HG03103 (cell line): ENCODE results near the gene MRPL37.
"Not testable (repeated sequence)": the region's sequence is repeated elsewhere in the genome, so short reads cannot be mapped to it uniquely, and the experiment has no call there.

ENCODE experiments used
- ATAC-seq: cut with Tn5 transposase; IDR thresholded peaks from one replicate; pipeline ENCODE4 v1.9.1; 2021; ENCODE audit warnings: low read depth; ENCODE audit not compliant: unreplicated experiment

MRPL37 gene

DNA sequence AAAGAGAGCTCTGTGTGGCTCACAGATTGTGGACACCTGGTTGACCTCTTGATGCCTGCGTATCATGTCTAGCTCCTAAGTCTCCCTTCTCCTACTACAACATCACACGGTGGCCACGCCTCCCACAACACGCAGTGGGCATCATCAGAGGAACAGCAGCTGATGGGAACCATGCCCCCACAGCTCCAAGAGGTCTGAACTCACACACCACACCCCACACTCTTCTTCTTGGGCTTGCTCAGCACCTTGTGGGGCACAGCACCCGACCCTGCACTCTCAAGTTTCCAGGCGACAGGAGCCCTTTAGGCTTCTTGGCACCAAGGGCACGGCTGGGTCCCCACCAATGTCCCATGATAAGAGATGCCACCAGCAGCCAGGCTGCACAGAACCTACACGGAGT, 28.4 kb upstream of the MRPL37 start:
- ATAC-seq: no peak

GRCh38 chr1:54172614-54173599, 27.1 kb upstream of the MRPL37 start:
- ATAC-seq: no peak

- no peak for ATAC-seq
Observed at GRCh38 chr1:54173681-54174080, 26.3 kb upstream of the MRPL37 start.

DNA sequence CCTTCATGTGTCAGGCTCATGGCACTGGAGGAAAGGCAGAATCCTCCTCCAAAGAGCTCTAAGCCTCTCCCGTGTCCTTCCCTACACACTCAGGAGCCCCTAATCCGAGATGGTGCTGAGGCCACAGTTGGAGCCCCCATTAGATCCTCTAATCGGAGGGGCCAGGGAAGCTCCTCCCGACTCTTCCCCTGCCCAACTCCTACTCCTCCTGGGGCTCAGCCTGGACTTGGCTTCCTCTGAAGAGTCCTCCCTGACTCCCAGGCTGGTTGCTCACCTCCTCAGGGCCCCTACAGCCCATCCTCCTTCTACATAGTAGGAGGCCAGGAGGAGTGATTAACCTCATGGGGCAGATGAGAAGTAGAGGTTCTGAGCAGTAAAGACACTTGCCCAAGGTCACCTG, 25.9 kb upstream of the MRPL37 start:
- ATAC-seq: no peak

GRCh38 chr1:54176621-54177327, 23.2 kb upstream of the MRPL37 start:
- ATAC-seq: no peak

DNA sequence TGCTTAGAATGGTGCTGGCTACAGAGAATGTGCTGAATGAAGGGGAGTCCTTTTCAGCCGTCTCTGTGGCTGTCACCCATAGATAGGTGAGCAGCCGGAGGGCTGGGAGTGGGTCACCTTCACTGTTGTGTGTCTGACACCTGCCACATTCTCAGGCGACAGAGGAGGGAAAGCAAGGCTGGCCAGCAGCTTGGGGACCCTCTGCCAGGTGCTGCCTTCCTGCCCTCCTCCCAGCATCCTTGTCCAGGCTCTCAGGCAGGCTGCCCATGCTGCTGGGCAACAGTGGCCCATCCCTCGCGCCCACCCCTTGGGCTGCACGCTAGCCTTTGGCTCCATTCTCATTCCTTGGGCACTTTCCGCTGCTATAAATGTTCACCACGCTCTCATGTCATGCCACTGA, 22.2 kb upstream of the MRPL37 start:
- ATAC-seq: no peak

GRCh38 chr1:54178296-54179070, 21.5 kb upstream of the MRPL37 start:
- no peak for ATAC-seq

- no peak for ATAC-seq
Observed at GRCh38 chr1:54180701-54181360, 19.1 kb upstream of the MRPL37 start.

GRCh38 chr1:54186056-54186455, 13.9 kb upstream of the MRPL37 start:
- no peak for ATAC-seq

- ATAC-seq: no peak
Observed at GRCh38 chr1:54188291-54188690, 11.7 kb upstream of the MRPL37 start.

- no peak for ATAC-seq
Observed at GRCh38 chr1:54190526-54190925, 9.4 kb upstream of the MRPL37 start.

- no peak for ATAC-seq
Observed at GRCh38 chr1:54191525-54191924, 8.4 kb upstream of the MRPL37 start.

GRCh38 chr1:54193453-54193852, 6.5 kb upstream of the MRPL37 start:
- no peak for ATAC-seq

GRCh38 chr1:54199151-54199764, 709 bp upstream of the MRPL37 start:
- ATAC-seq: no peak

DNA sequence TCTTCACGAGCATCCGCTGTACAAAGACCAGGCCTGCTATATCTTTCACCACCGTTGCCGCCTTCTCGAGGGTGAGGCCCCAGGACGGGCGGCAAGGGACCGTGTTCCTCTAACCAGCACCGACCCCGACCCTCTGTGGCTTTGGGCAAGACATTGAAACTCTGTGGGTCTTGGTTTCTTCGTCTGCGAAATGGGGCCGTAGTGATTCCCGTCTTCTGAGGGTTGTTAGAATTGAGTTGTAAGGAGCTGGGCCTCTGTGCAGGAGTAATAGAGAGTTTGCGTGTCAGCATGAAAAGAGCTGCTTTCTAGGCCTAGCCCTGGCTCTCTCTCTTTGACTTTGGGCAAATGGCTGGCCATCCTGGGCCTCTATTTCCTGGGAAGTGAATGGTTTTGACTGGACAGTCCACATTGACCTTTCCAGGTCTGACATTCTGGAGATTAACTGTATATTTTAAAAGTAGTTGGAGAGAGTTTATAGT, 591 bp downstream of the MRPL37 start:
- peak; percentile 12 for ATAC-seq

- no peak for ATAC-seq
Observed at GRCh38 chr1:54204199-54204598, 4.2 kb downstream of the MRPL37 start.

DNA sequence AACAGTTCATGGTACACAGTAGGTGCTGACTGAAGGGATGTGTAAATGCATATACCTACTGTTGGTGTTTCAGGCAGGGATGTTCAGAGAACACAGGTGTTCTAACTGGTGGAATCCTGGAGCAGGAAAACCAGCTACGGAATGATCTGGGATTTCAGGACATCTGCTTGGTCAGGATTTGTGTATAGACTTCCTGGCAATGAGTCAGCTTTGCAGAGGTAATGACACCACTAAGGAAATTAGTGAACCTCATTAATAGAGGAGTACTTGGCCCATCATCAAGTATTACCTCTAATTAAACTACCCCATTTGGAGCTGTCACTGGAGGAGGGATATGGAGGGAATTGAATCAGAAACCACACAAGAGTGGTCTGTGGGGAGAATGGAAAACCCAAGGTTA, 7.3 kb downstream of the MRPL37 start:
- ATAC-seq: no peak

GRCh38 chr1:54207896-54208295, 7.9 kb downstream of the MRPL37 start:
- not testable (repeated sequence) for ATAC-seq

DNA sequence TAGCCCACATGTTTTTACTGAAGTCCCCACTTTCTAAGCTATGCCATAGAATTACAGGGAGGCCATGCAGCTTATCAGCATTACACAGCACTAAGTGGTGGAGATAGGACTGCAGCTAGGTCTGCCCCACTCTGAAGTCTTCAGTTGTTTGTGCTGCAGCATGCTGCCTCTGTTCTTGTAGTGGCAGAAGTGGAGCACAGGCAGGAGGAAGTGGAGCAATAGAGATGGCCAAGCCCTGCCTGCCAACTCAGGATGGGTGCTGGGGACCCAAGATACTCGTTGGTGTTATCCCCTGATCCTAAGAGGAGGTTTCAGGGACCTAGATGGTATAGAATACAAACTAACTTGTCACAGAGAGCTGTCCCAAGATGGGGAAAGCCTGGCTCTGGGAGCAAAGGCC, 12.9 kb downstream of the MRPL37 start:
- ATAC-seq: no peak

- ATAC-seq: no peak
Observed at GRCh38 chr1:54215523-54215922, 15.6 kb downstream of the MRPL37 start.
